Activated T-cell treated with anti-CD3 and anti-CD28 coated beads, Interleukin-2, amount 50 U/mL, for 48 hours (primary cell): ENCODE measurements around the gene GMPPA.

ENCODE experiments used
- DNase-seq, 2 experiments: peaks; one replicate each; pipeline ENCODE4 v3.0.0-alpha.2; 2020

GMPPA gene

GRCh38 chr2:219506802-219507526, 8.3 kb downstream of the GMPPA start:
- DNase-seq, result no peak

- no peak for DNase-seq
These were observed 9.1 kb downstream of the GMPPA start for GRCh38 chr2:219507581-219508443.

- DNase-seq, result no peak
These were observed 9.7 kb downstream of the GMPPA start for GRCh38 chr2:219508444-219508734.

- DNase-seq, result no peak
These were observed 10.5 kb downstream of the GMPPA start for GRCh38 chr2:219508971-219509779.

- peak; percentile 63 to 74 for DNase-seq
These were observed 11.3 kb downstream of the GMPPA start for GRCh38 chr2:219509780-219510511.

- DNase-seq, result no peak
These were observed 11.9 kb downstream of the GMPPA start for GRCh38 chr2:219510512-219511135.

- DNase-seq, result no peak
These were observed 13.0 kb downstream of the GMPPA start for GRCh38 chr2:219511547-219512325.

GRCh38 chr2:219512524-219513216, 14.0 kb downstream of the GMPPA start:
- DNase-seq, result no peak

GRCh38 chr2:219513787-219514186, 15.1 kb downstream of the GMPPA start:
- DNase-seq, result no peak

- DNase-seq, result no peak
These were observed 15.6 kb downstream of the GMPPA start, which contains the start of gene ASIC4 for GRCh38 chr2:219514196-219514761. TSS of gene ASIC4 (plus strand) at chr2:219514482. CDS start at chr2:219514725, 243 bp downstream.

GRCh38 chr2:219514836-219515235, 16.1 kb downstream of the GMPPA start:
- no peak for DNase-seq

- no peak for DNase-seq
These were observed 17.4 kb downstream of the GMPPA start for GRCh38 chr2:219515874-219516629.

- DNase-seq, result no peak
These were observed 18.2 kb downstream of the GMPPA start for GRCh38 chr2:219516888-219517287.

GRCh38 chr2:219517954-219518778, 19.5 kb downstream of the GMPPA start:
- DNase-seq, result no peak

GRCh38 chr2:219519526-219519916, 20.8 kb downstream of the GMPPA start:
- DNase-seq, result no peak

- DNase-seq, result no peak
These were observed 21.4 kb downstream of the GMPPA start for GRCh38 chr2:219520079-219520478.

GRCh38 chr2:219521066-219521880, 22.6 kb downstream of the GMPPA start:
- no peak for DNase-seq
